PC-9 (cell line): ENCODE data around the gene PNLIP. TPM values are rescaled to one million over a fixed set of nuclear protein-coding genes. Genes with fewer than 3 reads are reported as not detected.

Source experiments
- BruUV-seq: library from RNA; stranded (reverse); fragments of 400-500 nt; replicated peaks from 2 replicates; lab custom pipeline; 2021; lab: Mats Ljungman, UMichigan
- CTCF ChIA-PET: fragments of 300-600 bp; sonication (Branson Sonifier 250); formaldehyde crosslinking; loops from one replicate; lab custom pipeline; 2022; ENCODE audit warnings: antibody characterized with exemption; lab: Charles Lee
- POLR2A ChIA-PET: fragments of 300-600 bp; sonication (Branson Sonifier 250); formaldehyde crosslinking; loops from one replicate; lab custom pipeline; 2022; ENCODE audit warnings: antibody characterized with exemption; ENCODE audit not compliant: unreplicated experiment; lab: Charles Lee
- DNase-seq, 2 experiments: peaks; one replicate each; pipeline versions ENCODE4 v3.0.0 to v3.0.0-alpha.2; 2015 to 2022; ENCODE audit warnings: mixed read lengths in 1 of 2
- H2AFZ ChIP-seq: fragments of 200-600 bp; sonication (generic); 2 replicates; pipeline ENCODE4 v1.8.1; 2017; ENCODE audit warnings: antibody characterized with exemption
- H3F3A ChIP-seq: fragments of 200-600 bp; sonication (generic); 2 replicates; pipeline ENCODE4 v1.8.1; 2017; ENCODE audit warnings: antibody characterized with exemption, mild to moderate bottlenecking, low read depth; ENCODE audit not compliant: insufficient read depth
- H3K27ac ChIP-seq: fragments of 200-600 bp; sonication (generic); 2 replicates; pipeline ENCODE4 v1.6.1; 2016; ENCODE audit warnings: mixed run types
- H3K27me3 ChIP-seq: fragments of 200-600 bp; sonication (generic); 2 replicates; pipeline ENCODE4 v1.6.1; 2016; ENCODE audit warnings: low read depth, mixed run types; ENCODE audit not compliant: insufficient read depth
- H3K36me3 ChIP-seq: fragments of 200-600 bp; sonication (generic); 2 replicates; pipeline ENCODE4 v1.6.1; 2016; ENCODE audit warnings: low read depth, mixed run types
- H3K4me1 ChIP-seq: fragments of 200-600 bp; sonication (generic); replicated peaks from 2 replicates; pipeline ENCODE4 v1.6.1; 2016; ENCODE audit warnings: mixed run types; ENCODE audit not compliant: insufficient read depth
- H3K4me2 ChIP-seq: fragments of 200-600 bp; sonication (generic); 2 replicates; pipeline ENCODE4 v1.6.1; 2017; ENCODE audit warnings: mixed run types
- H3K4me3 ChIP-seq: fragments of 200-600 bp; sonication (generic); 2 replicates; pipeline ENCODE4 v1.6.1; 2016; ENCODE audit warnings: mixed run types
- H3K79me2 ChIP-seq: fragments of 200-600 bp; sonication (generic); 2 replicates; pipeline ENCODE4 v1.6.1; 2017; ENCODE audit warnings: low read depth, mixed run types
- H3K9me2 ChIP-seq: fragments of 200-600 bp; sonication (generic); 2 replicates; pipeline ENCODE4 v1.8.1; 2017; ENCODE audit warnings: mild to moderate bottlenecking; ENCODE audit not compliant: insufficient read depth
- H3K9me3 ChIP-seq: fragments of 200-600 bp; sonication (generic); 2 replicates; pipeline ENCODE4 v1.8.1; 2016; ENCODE audit warnings: low read depth; ENCODE audit not compliant: insufficient read depth
- H4K20me1 ChIP-seq: fragments of 200-600 bp; sonication (generic); 2 replicates; pipeline ENCODE4 v1.8.1; 2017; ENCODE audit not compliant: insufficient read depth
- EZH2 ChIP-seq: fragments of 200-600 bp; sonication (generic); IDR thresholded peaks from 2 replicates; pipeline ENCODE4 v1.8.0; 2017; ENCODE audit warnings: antibody characterized with exemption, low read depth
- intact Hi-C: fragments of 100-400 bp; cut with micrococcal nuclease; formaldehyde crosslinking; loops from one replicate; pipeline ENCODE4 v1.10.0; 2022; ENCODE audit not compliant: unreplicated experiment
- total RNA-seq: library from RNA; stranded (reverse); gene quantifications from 2 replicates; pipeline ENCODE4 v1.2.3, GENCODE V29; 2021
- TF ChIP-seq, protein P1 (sequence below): fragments of 200-600 bp; sonication (generic); conservative IDR thresholded peaks from 2 replicates; pipeline ENCODE4 v1.6.1; 2017; ENCODE audit warnings: mixed run types, antibody characterized with exemption, mild to moderate bottlenecking, moderate library complexity

PNLIP gene
- total RNA-seq, 1 experiment from 2014 or later, result not detected

DNA sequence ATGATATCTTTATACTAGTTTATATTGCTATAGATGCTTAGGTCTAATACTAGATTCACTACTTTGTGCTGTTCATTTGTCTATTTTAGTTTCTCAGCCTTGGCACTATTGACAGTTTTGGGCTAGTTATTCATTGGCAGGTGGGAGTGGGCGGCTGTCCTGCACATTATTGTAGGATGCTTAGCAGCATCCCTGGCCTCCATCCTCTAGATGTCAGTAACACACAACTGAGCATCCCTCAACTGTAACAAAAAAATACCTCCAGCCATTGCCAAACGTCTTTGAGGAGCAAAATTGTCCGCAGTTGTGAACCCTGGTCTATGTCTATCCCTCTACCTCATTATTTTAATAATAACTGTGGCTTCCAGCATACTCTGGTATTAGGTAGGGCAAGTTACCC lies 34.4 kb upstream of the PNLIP start:
- no peaks in the 10 kb centered on the region for H3K9me3 ChIP-seq
- H4K20me1 ChIP-seq, result no peaks in the 10 kb centered on the region
- H3K79me2 ChIP-seq, result no peaks in the 10 kb centered on the region
- no peaks in the 10 kb centered on the region for H3F3A ChIP-seq
- no peaks in the 10 kb centered on the region for H3K27me3 ChIP-seq
- H3K4me2 ChIP-seq, result no peak overlapping the region
- no peak for DNase-seq
- intact Hi-C loops, result no loop called here
- BruUV-seq, result no TSS peak
- no peak overlapping the region for H3K4me3 ChIP-seq
- POLR2A ChIA-PET, result no interaction called here
- TF ChIP-seq EZH2, result no peak
- TF ChIP-seq, protein P1, sequence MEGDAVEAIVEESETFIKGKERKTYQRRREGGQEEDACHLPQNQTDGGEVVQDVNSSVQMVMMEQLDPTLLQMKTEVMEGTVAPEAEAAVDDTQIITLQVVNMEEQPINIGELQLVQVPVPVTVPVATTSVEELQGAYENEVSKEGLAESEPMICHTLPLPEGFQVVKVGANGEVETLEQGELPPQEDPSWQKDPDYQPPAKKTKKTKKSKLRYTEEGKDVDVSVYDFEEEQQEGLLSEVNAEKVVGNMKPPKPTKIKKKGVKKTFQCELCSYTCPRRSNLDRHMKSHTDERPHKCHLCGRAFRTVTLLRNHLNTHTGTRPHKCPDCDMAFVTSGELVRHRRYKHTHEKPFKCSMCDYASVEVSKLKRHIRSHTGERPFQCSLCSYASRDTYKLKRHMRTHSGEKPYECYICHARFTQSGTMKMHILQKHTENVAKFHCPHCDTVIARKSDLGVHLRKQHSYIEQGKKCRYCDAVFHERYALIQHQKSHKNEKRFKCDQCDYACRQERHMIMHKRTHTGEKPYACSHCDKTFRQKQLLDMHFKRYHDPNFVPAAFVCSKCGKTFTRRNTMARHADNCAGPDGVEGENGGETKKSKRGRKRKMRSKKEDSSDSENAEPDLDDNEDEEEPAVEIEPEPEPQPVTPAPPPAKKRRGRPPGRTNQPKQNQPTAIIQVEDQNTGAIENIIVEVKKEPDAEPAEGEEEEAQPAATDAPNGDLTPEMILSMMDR, result no peak
- H3K27ac ChIP-seq, result no peak overlapping the region
- H3K4me1 ChIP-seq, result no peaks in the 10 kb centered on the region
- no peaks in the 10 kb centered on the region for H3K36me3 ChIP-seq
- no peak overlapping the region for H2AFZ ChIP-seq
- CTCF ChIA-PET, result no interaction called here
- H3K9me2 ChIP-seq, result no peaks in the 10 kb centered on the region

DNA sequence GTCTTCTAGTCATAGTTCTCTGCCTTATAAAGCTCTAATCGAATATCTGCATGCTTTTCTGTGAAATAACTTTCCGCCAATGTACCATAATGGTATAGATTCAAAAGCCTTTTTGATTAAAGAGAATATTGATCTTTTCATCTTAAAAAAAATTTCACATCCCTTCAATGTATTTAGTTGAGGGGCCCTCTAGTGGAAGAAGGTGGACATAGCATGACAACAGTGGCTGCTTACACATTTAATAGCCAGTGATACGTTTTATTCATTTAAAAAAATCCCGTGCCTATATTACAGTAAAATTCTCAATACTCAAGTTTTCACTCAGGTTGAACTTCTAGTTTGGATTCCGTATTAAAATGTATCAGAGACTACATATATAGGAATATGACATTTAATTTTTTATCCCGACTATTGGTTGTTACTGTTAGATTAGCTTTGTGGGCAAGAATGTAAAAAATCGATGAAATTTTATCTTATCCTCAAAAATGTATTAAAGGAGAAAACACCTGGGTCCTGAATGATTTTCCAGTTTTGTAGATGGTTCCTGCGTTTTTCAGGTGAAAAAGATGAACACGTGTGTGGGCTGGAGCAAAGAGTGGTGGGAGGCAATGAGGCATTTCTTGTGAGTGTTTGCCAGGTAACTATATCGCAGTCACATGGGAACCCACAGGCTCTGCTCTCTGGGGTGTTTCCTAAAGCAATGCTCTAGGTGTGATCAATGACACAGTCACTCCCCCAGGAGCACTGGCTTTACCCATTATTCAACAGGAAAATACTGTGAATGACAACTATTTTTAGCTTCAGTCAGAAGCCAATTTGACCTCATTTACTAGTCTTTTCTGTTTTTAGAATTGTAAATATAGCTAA lies 24.1 kb upstream of the PNLIP start:
- CTCF ChIA-PET, result no interaction called here
- H3K9me2 ChIP-seq, result no peaks in the 10 kb centered on the region
- H3K27me3 ChIP-seq, result peaks cover 7% of the 10 kb centered on the region; the same call in 1 of the 2 replicates
- no peaks in the 10 kb centered on the region for H3K4me1 ChIP-seq
- no peak overlapping the region for H3K27ac ChIP-seq
- no peaks in the 10 kb centered on the region for H3K36me3 ChIP-seq
- intact Hi-C loops, result no loop called here
- peak in 1 of 2 experiments; percentile 1 for DNase-seq
- POLR2A ChIA-PET, result no interaction called here
- no peaks in the 10 kb centered on the region for H3F3A ChIP-seq
- no TSS peak for BruUV-seq
- H3K4me2 ChIP-seq, result no peak overlapping the region
- no peak overlapping the region for H3K4me3 ChIP-seq
- no peaks in the 10 kb centered on the region for H3K9me3 ChIP-seq
- no peaks in the 10 kb centered on the region for H3K79me2 ChIP-seq
- no peak overlapping the region for H2AFZ ChIP-seq
- TF ChIP-seq, protein P1, result peak; percentile 77
- no peak for TF ChIP-seq EZH2
- H4K20me1 ChIP-seq, result no peaks in the 10 kb centered on the region

DNA sequence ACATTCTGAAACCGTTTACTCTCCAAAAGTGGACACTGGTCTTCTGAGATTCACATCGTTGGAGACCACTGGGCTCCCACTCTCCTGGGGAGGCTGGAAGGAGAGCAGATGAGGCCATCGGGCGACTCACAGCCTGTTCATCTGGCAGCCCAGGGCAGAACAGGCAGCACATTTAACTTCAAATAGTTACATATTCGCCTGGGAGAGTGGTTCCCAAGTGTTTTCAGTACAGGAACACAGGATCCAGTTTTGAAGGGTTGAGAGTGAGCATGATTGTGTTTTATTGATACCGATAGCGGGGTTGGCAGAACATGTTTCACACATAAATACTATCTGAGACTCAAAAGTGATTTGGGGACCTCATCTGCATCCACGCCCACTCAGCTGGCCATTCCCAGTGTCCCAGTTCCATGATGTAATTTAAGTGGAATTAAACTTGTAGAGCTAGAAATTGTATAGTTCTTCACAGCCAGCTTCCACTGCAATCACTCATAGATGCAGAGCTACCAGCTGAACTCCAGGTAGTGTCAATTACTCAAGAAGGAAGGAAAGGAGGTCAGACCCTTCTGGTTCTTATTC lies 22.8 kb upstream of the PNLIP start:
- Histone ChIP-seq H3K9me3 (no peaks in the 10 kb centered on the region), H3K36me3 (no peaks in the 10 kb centered on the region), H3K4me1 (no peaks in the 10 kb centered on the region), H4K20me1 (no peaks in the 10 kb centered on the region), H3K4me3 (no peak overlapping the region), H3K27me3 (peaks cover 7% of the 10 kb centered on the region; the same call in 1 of the 2 replicates), H3F3A (no peaks in the 10 kb centered on the region), H2AFZ (no peak overlapping the region), H3K9me2 (no peaks in the 10 kb centered on the region), H3K27ac (no peak overlapping the region), H3K4me2 (no peak overlapping the region), H3K79me2 (no peaks in the 10 kb centered on the region)
- intact Hi-C loops, result no loop called here
- TF ChIP-seq, protein P1, result no peak
- TF ChIP-seq EZH2, result no peak
- ChIA-PET POLR2A (no interaction called here), CTCF (no interaction called here)
- no peak for DNase-seq
- no TSS peak for BruUV-seq
